Measurements from ENCODE around the gene PIP5K1B. TPM values are rescaled to one million over a fixed set of nuclear protein-coding genes. Genes with fewer than 3 reads are reported as not detected.

Gene PIP5K1B
- total RNA-seq, 2 experiments from 2014 or later, result 3.8 to 10.7 TPM

DNA sequence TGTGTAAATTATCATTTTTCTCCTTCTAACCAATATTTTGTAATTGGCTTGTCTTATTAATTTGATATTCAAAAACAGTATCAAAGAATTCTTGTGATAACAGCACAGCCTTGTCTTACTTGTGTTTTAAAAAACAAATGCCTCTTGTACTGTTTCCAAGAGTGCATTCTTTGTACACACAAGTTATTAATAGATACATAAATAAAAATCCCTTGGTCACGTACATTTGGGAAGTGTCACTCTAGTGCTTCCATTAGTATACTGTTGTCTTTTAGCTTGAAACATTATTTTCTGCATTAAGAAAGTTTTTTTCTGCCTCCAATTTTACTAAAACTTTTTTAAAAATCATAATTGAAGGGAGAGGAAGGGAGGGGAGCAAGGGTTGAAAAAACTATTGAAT is 133.2 kb downstream of the PIP5K1B start:
- Histone ChIP-seq H3K36me3 (ENCODE audit: insufficient read depth, low read length) (no peaks in the 10 kb centered on the region), H4K20me1 (ENCODE audit: insufficient read depth, low read length) (no peaks in the 10 kb centered on the region), H3K9me2 (ENCODE audit: insufficient read depth, low read length) (no peaks in the 10 kb centered on the region), H3K79me2 (ENCODE audit: insufficient read depth, low read depth, low read length) (no peaks in the 10 kb centered on the region), H3K27ac (ENCODE audit: low read depth, low read length, poor library complexity, severe bottlenecking) (no peak overlapping the region), H3K4me3 (ENCODE audit: low read depth, low read length, poor library complexity, severe bottlenecking) (no peak overlapping the region), H3K9me3 (ENCODE audit: low read length) (no peaks in the 10 kb centered on the region), H2AFZ (ENCODE audit: low read length) (no peak overlapping the region), H3K4me1 (ENCODE audit: insufficient read depth, low read length, poor library complexity, severe bottlenecking) (no peaks in the 10 kb centered on the region), H3K4me2 (ENCODE audit: low read length) (no peak overlapping the region)
- no TSS peak for BruUV-seq (replicated peaks)
- DNase-seq (ENCODE audit: low spot score), result no peak
- ChIA-PET POLR2A (interaction anchor here (0.6 to 1.4 kb wide), 2 partner anchors 14 to 33 kb away, joined by 3 read pairs; no protein-coding TSS in a partner anchor), CTCF (ENCODE audit: unreplicated experiment) (no interaction called here)
- TF ChIP-seq, protein P1, sequence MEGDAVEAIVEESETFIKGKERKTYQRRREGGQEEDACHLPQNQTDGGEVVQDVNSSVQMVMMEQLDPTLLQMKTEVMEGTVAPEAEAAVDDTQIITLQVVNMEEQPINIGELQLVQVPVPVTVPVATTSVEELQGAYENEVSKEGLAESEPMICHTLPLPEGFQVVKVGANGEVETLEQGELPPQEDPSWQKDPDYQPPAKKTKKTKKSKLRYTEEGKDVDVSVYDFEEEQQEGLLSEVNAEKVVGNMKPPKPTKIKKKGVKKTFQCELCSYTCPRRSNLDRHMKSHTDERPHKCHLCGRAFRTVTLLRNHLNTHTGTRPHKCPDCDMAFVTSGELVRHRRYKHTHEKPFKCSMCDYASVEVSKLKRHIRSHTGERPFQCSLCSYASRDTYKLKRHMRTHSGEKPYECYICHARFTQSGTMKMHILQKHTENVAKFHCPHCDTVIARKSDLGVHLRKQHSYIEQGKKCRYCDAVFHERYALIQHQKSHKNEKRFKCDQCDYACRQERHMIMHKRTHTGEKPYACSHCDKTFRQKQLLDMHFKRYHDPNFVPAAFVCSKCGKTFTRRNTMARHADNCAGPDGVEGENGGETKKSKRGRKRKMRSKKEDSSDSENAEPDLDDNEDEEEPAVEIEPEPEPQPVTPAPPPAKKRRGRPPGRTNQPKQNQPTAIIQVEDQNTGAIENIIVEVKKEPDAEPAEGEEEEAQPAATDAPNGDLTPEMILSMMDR (conservative IDR thresholded peaks at IDR 0.05; ENCODE audit: low read length), result no peak
- intact Hi-C loops (cut with micrococcal nuclease; ENCODE audit: unreplicated experiment), result no loop called here

DNA sequence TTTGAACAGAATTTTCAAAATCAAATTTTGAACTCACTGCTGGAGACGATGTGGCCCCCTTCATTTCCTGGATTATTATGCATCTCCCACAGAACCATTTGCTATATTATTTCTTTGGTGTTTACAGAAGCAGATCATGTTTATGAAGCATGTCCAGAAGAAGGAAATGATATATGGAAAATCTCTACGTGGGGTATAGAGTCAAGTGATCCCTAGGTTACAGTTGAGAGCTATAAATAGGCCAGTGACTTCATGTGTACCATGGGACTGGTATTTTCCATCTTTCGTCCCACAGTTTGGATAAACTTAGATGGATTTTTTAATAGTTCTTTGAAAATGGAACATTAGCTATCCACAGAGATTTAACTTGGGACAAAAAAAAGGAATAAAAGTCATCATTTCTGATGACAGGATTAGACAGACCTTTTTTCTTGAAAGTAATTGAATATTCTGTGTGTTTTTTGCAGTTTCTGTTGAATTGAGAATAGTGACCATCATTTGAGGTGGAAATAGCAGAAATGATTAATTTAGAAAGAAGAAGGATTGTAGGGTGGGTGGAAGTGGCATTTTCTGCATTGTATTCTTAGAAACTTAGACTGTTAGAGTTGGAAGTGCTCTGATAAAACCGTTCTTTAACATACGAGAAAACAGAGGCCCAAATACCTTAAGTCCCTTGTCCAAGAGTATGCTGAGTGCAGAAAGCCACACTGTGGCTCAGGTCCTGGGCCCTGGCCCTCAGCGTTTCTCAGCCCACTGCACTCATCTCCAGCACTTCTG is 136.4 kb downstream of the PIP5K1B start:
- intact Hi-C loops (cut with micrococcal nuclease; ENCODE audit: unreplicated experiment), result no loop called here
- no peak overlapping the region for H3K4me3 ChIP-seq (ENCODE audit: low read depth, low read length, poor library complexity, severe bottlenecking)
- BruUV-seq (replicated peaks), result no TSS peak

DNA sequence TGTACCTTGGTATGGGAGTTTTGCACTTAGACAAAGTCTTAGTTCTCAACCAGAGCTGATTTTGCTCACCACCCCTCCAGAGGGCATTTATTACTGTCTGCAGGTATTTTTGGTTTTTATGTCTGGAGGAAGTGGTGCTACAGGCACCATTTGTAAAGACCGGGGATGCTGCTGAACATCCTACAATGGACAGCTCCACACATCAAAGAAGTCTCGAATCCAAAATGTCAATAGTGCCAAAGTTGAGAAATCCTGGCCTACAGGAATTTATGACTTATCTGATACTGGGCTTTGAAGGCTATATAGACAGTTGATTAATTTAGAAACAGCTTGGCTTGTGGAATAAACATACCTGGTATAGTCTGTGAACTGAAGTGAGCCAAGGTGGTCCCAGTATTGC is 137.5 kb downstream of the PIP5K1B start:
- Histone ChIP-seq H3K4me3 (ENCODE audit: low read depth, low read length, poor library complexity, severe bottlenecking) (no peak overlapping the region), H3K27ac (ENCODE audit: low read depth, low read length, poor library complexity, severe bottlenecking) (no peak overlapping the region), H2AFZ (ENCODE audit: low read length) (no peak overlapping the region), H3K4me1 (ENCODE audit: insufficient read depth, low read length, poor library complexity, severe bottlenecking) (no peaks in the 10 kb centered on the region), H4K20me1 (ENCODE audit: insufficient read depth, low read length) (no peaks in the 10 kb centered on the region), H3K36me3 (ENCODE audit: insufficient read depth, low read length) (no peaks in the 10 kb centered on the region), H3K9me2 (ENCODE audit: insufficient read depth, low read length) (no peaks in the 10 kb centered on the region), H3K79me2 (ENCODE audit: insufficient read depth, low read depth, low read length) (no peaks in the 10 kb centered on the region), H3K4me2 (ENCODE audit: low read length) (no peak overlapping the region), H3K9me3 (ENCODE audit: low read length) (no peaks in the 10 kb centered on the region)
- no peak for DNase-seq (ENCODE audit: low spot score)
- intact Hi-C loops (cut with micrococcal nuclease; ENCODE audit: unreplicated experiment), result no loop called here
- BruUV-seq (replicated peaks), result no TSS peak
- no peak for TF ChIP-seq EZH2phosphoT487 (IDR thresholded peaks at IDR 0.05; ENCODE audit: borderline replicate concordance, low read depth, low read length)
- TF ChIP-seq, protein P1 (conservative IDR thresholded peaks at IDR 0.05; ENCODE audit: low read length), result no peak
- ChIA-PET CTCF (ENCODE audit: unreplicated experiment) (no interaction called here), POLR2A (interaction anchor here (0.7 to 1.2 kb wide), 2 partner anchors 9 to 123 kb away, joined by 4 read pairs; no protein-coding TSS in a partner anchor)

More for the DNA sequence above, 136.4 kb downstream of the PIP5K1B start:
- Histone ChIP-seq H3K79me2 (ENCODE audit: insufficient read depth, low read depth, low read length) (no peaks in the 10 kb centered on the region), H3K36me3 (ENCODE audit: insufficient read depth, low read length) (no peaks in the 10 kb centered on the region), H3K27ac (ENCODE audit: low read depth, low read length, poor library complexity, severe bottlenecking) (no peak overlapping the region), H4K20me1 (ENCODE audit: insufficient read depth, low read length) (no peaks in the 10 kb centered on the region), H3K4me1 (ENCODE audit: insufficient read depth, low read length, poor library complexity, severe bottlenecking) (no peaks in the 10 kb centered on the region), H3K4me2 (ENCODE audit: low read length) (no peak overlapping the region), H3K9me3 (ENCODE audit: low read length) (no peaks in the 10 kb centered on the region), H3K9me2 (ENCODE audit: insufficient read depth, low read length) (no peaks in the 10 kb centered on the region), H2AFZ (ENCODE audit: low read length) (no peak overlapping the region)
- ChIA-PET POLR2A (no interaction called here), CTCF (ENCODE audit: unreplicated experiment) (no interaction called here)
- no peak for DNase-seq (ENCODE audit: low spot score)
- TF ChIP-seq, protein P1 (conservative IDR thresholded peaks at IDR 0.05; ENCODE audit: low read length), result no peak
- no peak for TF ChIP-seq EZH2phosphoT487 (IDR thresholded peaks at IDR 0.05; ENCODE audit: borderline replicate concordance, low read depth, low read length)

Measured in OCI-LY7 (cell line).